Astrocyte of the cerebellum (primary cell): Measurements from ENCODE around the gene P2RY12.
"Not testable (repeated sequence)": the region's sequence is repeated elsewhere in the genome, so short reads cannot be mapped to it uniquely, and the experiment has no call there.

Experiments used
- DNase-seq: peaks from one replicate; pipeline ENCODE4 v3.0.0-alpha.2; 2011; ENCODE audit warnings: low read depth
- H3K4me3 ChIP-seq: 2 replicates; pipeline ENCODE4 v1.5.1; 2011; ENCODE audit warnings: mild to moderate bottlenecking, low read depth, low read length, moderate library complexity
- in situ Hi-C: cut with HindIII; loops from 2 replicates; pipeline ENCODE4 v1.10.0; 2017; ENCODE audit warnings: low sequenced_read_pairs
- TF ChIP-seq, protein P1 (sequence below): IDR thresholded peaks from 2 replicates; pipeline ENCODE4 v1.5.1; 2012; ENCODE audit warnings: low read length, low read depth, moderate library complexity, mild to moderate bottlenecking; ENCODE audit errors: missing control alignments

Gene P2RY12

DNA sequence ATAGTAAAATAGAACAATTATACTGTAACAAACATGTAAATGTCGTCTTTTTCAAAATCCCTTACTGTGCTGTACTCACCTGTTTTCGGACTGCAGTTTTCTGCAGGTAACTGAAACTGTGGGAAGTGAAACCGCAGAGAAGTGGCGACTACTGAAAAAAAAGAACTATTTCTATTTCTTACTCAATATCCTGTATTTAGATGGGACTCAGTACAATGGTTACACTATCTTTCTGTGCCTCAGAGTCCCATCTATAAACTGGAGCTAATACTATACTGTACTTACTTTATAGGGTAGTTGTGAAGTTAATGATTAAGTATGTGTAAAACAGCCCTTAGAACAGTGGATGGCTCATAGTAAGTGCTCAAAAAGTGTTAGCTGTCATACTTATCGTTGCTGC lies 14.3 kb upstream of the P2RY12 start:
- no peak overlapping the region for H3K4me3 ChIP-seq
- TF ChIP-seq, protein P1, sequence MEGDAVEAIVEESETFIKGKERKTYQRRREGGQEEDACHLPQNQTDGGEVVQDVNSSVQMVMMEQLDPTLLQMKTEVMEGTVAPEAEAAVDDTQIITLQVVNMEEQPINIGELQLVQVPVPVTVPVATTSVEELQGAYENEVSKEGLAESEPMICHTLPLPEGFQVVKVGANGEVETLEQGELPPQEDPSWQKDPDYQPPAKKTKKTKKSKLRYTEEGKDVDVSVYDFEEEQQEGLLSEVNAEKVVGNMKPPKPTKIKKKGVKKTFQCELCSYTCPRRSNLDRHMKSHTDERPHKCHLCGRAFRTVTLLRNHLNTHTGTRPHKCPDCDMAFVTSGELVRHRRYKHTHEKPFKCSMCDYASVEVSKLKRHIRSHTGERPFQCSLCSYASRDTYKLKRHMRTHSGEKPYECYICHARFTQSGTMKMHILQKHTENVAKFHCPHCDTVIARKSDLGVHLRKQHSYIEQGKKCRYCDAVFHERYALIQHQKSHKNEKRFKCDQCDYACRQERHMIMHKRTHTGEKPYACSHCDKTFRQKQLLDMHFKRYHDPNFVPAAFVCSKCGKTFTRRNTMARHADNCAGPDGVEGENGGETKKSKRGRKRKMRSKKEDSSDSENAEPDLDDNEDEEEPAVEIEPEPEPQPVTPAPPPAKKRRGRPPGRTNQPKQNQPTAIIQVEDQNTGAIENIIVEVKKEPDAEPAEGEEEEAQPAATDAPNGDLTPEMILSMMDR = no peak
- no peak for DNase-seq
- in situ Hi-C loops = no loop called here

DNA sequence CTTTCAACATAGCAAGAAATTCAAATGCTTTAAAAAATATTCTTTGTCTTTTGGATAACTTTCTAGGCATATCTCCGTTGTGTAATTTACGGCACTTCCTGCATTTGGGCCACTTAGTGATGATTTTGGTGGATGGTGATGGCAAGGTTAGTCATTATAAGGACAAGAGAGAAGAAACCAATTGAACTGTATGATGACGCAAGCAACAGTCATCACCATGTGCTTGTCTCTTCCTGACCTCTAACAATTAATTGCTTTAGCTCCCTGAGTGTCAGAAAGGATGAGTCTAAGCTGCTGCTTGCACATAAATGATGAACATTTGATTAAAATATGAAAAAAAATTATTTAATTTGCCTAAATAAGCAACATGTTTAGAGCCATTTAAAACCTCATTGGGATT lies 11.3 kb upstream of the P2RY12 start:
- TF ChIP-seq, protein P1 = no peak
- in situ Hi-C loops = no loop called here
- no peak overlapping the region for H3K4me3 ChIP-seq
- no peak for DNase-seq

DNA sequence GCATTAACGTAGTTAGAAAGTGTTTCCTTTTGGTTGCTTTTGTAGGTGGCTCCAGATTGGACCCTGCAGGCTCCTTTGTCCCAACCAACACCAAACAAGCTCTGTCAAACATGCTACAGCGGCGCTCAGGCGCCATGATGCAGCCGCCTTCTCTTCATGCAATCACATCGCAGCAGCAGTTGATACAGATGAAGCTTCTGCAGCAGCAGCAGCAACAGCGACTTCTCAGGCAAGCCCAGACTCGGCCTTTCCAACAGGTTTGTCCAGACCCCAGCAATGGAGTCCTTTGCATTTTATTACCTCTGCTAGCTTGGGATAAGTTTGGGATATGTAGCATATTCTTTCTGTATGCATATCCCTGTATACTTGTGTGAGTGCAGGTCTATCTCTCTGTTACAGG lies 10.1 kb upstream of the P2RY12 start:
- H3K4me3 ChIP-seq = no peak overlapping the region
- in situ Hi-C loops = no loop called here
- no peak for DNase-seq

DNA sequence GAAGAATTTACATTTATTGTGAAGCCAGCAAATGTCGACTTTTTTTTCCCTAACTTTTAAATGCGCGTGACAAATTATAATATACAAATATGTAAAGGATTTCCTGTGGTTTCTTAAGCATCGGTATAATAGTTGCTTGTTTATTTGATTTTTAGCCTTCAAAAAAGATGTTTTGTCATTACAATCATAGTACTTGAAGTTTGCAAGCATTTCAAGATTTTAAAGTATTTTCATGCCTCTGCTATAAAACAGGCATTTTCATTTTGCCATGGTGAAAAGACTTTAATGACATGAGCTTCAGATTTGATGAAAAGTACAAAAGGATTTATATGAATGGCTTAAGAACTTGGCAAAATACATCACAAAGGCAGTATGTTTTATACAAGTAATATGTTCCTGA lies 9.4 kb upstream of the P2RY12 start:
- no peak overlapping the region for H3K4me3 ChIP-seq
- no peak for DNase-seq
- in situ Hi-C loops = no loop called here
- TF ChIP-seq, protein P1 = no peak

More for the DNA sequence above, 10.1 kb upstream of the P2RY12 start:
- TF ChIP-seq, protein P1 = no peak

DNA sequence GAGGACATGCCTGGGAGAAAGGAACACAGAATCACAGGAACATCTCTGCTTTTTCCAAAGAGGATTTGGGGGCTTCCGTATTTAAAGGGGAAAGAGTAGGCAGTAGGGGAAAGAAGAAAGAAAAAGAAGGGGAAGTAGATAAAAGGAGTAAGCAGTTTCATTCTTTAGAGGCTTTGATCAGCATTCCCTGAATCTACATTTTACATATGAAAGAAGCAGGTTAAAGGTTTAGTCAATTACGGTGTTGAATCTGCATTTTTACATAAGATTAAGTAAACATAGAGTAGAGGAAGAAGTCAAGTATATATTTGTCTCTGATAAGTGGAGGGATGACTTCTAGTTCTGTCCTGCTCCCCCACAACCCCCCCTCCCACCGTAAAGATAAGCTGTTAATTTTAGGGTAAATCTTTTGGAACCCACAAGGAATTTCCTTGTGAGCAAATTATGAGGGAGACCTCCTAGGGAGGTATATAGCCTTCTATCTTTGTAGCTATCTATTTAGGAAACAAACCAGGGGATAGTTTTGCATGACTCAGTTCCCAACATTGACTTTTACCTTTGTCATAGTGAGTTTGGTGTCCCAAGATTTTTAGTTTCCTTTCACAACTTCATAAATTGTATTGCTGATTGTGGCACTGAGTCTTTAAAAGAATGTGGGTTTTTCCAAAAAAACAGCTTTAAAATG lies 8.7 kb upstream of the P2RY12 start:
- TF ChIP-seq, protein P1 = no peak
- H3K4me3 ChIP-seq = no peak overlapping the region
- DNase-seq = no peak
- in situ Hi-C loops = no loop called here

DNA sequence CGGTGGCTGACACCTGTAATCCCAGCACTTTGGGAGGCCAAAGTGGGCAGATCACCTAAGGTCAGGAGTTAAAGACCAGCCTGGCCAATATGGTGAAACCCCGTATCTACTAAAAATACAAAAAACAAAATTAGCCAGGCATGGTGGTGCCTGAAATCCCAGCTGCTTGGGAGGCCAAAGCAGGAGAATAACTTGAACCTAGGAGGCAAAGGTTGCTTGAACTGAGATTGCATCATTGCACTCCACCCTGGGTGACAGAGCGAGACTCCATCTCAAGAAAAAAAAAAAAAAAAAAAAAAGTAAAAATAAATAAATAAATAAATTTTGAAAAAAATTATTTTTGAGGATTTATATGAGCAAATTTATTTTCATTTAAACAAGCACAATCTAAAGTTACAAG lies 7.6 kb upstream of the P2RY12 start:
- in situ Hi-C loops, DNase-seq, H3K4me3 ChIP-seq: not testable (repeated sequence)

DNA sequence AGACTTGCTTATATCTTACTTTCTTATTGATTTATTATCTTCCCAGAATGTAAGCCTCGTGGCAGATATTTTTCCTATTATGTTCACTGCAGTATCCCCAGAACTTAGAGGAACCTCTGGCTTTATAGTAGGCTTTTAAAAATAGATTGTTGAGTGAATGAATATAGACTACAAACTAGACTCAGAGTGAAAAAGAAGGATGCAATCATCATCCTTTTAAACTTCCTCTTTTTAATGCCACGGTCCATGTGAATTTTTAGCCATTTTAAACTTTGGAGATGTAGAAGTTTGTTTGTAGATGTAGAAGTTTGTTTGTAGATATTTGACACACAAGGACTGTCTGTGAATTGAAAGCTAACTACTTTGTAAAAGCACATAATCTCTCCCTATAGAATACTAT lies 7.2 kb upstream of the P2RY12 start:
- no peak for DNase-seq
- in situ Hi-C loops = no loop called here
- TF ChIP-seq, protein P1 = no peak
- no peak overlapping the region for H3K4me3 ChIP-seq
